ENCODE data around the gene REPS2. TPM values are rescaled to one million over a fixed set of nuclear protein-coding genes. Genes with fewer than 3 reads are reported as not detected.
A peak's percentile ranks its signal among the peaks of the same experiment; 100 is the strongest.

The REPS2 gene
- total RNA-seq, 4 donors from 2014 or later = 2.9 to 10.8 (median 6.7) TPM

- DNase-seq (ENCODE audit: low spot score in 2 of 2) = peak in 1 of 2 donors; percentile 14
- 67 to 68% methylated on average over 3 of the region's 3 CpGs for WGBS, 2 donors
- no peak overlapping the region for H3K4me3 ChIP-seq (ENCODE audit: low read depth, poor library complexity, severe bottlenecking)
- TF ChIP-seq CTCF (IDR thresholded peaks at IDR 0.05) (no peak), POLR2A (IDR thresholded peaks at IDR 0.05) (no peak)
- intact Hi-C loops (cut with DNase I; ENCODE audit: low total_unique reads) = no loop called here
Measured at GRCh38 chrX:16978193-16978984, 31.9 kb downstream of the REPS2 start.

GRCh38 chrX:16979226-16979625 is 32.8 kb downstream of the REPS2 start:
- DNase-seq (ENCODE audit: low spot score in 2 of 2) = no peak
- intact Hi-C loops (cut with DNase I; ENCODE audit: low total_unique reads) = no loop called here
- no peak overlapping the region for H3K4me3 ChIP-seq (ENCODE audit: low read depth, poor library complexity, severe bottlenecking)
- TF ChIP-seq POLR2A (IDR thresholded peaks at IDR 0.05) (no peak), CTCF (IDR thresholded peaks at IDR 0.05) (no peak)
- 86 to 92% methylated on average over 1 of the region's 1 CpG for WGBS, 2 donors

- DNase-seq (ENCODE audit: low spot score in 2 of 2) = no peak
- intact Hi-C loops (cut with DNase I; ENCODE audit: low total_unique reads) = no loop called here
- TF ChIP-seq POLR2A (IDR thresholded peaks at IDR 0.05) = no peak
- no peak for TF ChIP-seq CTCF (IDR thresholded peaks at IDR 0.05)
- H3K4me3 ChIP-seq (ENCODE audit: low read depth, poor library complexity, severe bottlenecking) = no peak overlapping the region
- 92 to 94% methylated on average over 1 of the region's 1 CpG for WGBS, 2 donors
Measured at GRCh38 chrX:16981209-16981608, 34.8 kb downstream of the REPS2 start.

DNA sequence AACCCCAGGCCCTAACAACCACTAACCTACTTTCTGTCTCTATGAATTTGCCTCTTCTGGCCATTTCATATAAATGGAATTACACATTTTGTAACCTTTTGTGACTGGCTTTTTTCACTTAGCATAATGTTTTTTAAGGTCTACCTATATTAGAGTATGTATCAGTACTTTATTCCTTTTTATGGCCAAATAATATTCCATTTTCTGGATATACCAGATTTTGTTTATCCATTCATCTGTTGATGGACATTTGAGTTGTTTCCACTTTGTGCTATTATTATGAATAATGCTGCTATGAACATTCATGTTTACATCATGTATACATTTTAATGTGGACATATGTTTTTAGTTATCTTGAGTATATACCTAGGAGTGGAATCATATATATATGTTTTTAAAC is 35.5 kb downstream of the REPS2 start:
- no peak for DNase-seq (ENCODE audit: low spot score in 2 of 2)
- TF ChIP-seq CTCF (IDR thresholded peaks at IDR 0.05) (no peak), POLR2A (IDR thresholded peaks at IDR 0.05) (no peak)
- intact Hi-C loops (cut with DNase I; ENCODE audit: low total_unique reads) = no loop called here
- no peak overlapping the region for H3K4me3 ChIP-seq (ENCODE audit: low read depth, poor library complexity, severe bottlenecking)

DNA sequence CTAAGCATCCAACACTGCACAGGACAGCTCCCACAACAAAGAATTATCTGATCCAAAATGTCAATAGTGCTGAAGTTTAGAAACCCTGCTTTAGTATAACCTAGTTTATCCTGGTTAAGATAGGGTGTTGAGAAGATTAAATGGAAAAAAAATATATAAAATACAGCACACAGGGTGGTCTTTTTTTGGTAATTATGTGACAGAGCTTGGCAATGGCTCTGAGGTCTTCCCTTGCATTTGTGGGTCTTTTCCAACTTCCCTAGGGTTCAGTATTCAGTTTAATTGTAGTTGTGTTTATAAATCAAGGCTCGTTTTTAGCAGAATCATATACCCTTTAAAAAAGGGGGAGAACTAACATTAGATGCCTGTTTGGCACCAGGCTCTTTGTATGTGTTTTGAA is 36.6 kb downstream of the REPS2 start:
- 44 to 82% methylated on average over 1 of the region's 1 CpG for WGBS, 2 donors
- no peak overlapping the region for H3K4me3 ChIP-seq (ENCODE audit: low read depth, poor library complexity, severe bottlenecking)
- TF ChIP-seq POLR2A (IDR thresholded peaks at IDR 0.05) (no peak), CTCF (IDR thresholded peaks at IDR 0.05) (no peak)
- no peak for DNase-seq (ENCODE audit: low spot score in 2 of 2)
- intact Hi-C loops (cut with DNase I; ENCODE audit: low total_unique reads) = no loop called here

GRCh38 chrX:16985286-16985685 is 38.8 kb downstream of the REPS2 start:
- no peak for TF ChIP-seq CTCF (IDR thresholded peaks at IDR 0.05)
- no peak for TF ChIP-seq POLR2A (IDR thresholded peaks at IDR 0.05)
- intact Hi-C loops (cut with DNase I; ENCODE audit: low total_unique reads) = no loop called here
- no peak for DNase-seq (ENCODE audit: low spot score in 2 of 2)
- no peak overlapping the region for H3K4me3 ChIP-seq (ENCODE audit: low read depth, poor library complexity, severe bottlenecking)
- 58 to 76% methylated on average over 3 of the region's 3 CpGs for WGBS, 2 donors
